MG63 (cell line): ENCODE data around the gene MYLK. TPM values are rescaled to one million over a fixed set of nuclear protein-coding genes. Genes with fewer than 3 reads are reported as not detected.
A peak's percentile ranks its signal among the peaks of the same experiment; 100 is the strongest.
"Not testable (repeated sequence)": the region's sequence is repeated elsewhere in the genome, so short reads cannot be mapped to it uniquely, and the experiment has no call there.

Experiments used
- DNase-seq: peaks from one replicate; pipeline ENCODE4 v3.0.0-alpha.2; 2020
- H3K27me3 ChIP-seq: fragments of 250-450 bp; sonication (Bioruptor Pico); 2 replicates; pipeline ENCODE4 v1.5.1; 2020; ENCODE audit warnings: mild to moderate bottlenecking, moderate library complexity
- H3K36me3 ChIP-seq: fragments of 250-450 bp; sonication (Bioruptor Pico); 2 replicates; pipeline ENCODE4 v1.5.1; 2020; ENCODE audit warnings: mild to moderate bottlenecking, moderate library complexity
- H3K4me3 ChIP-seq: fragments of 250-450 bp; sonication (Bioruptor Pico); 2 replicates; pipeline ENCODE4 v1.5.1; 2020; ENCODE audit warnings: mild to moderate bottlenecking, moderate library complexity
- H3K9me3 ChIP-seq: fragments of 250-450 bp; sonication (Bioruptor Pico); 2 replicates; pipeline ENCODE4 v1.5.1; 2020; ENCODE audit warnings: mild to moderate bottlenecking, moderate library complexity
- total RNA-seq: library from RNA; depleted of rRNA; stranded (reverse); fragments of >200 nt; shearing (Covaris generic); gene quantifications from 2 replicates; pipeline ENCODE4 v1.2.3, GENCODE V29; 2014; ENCODE audit warnings: low replicate concordance

Gene MYLK
- total RNA-seq, 1 experiment from 2014 or later: 12.5 TPM

- H3K9me3 ChIP-seq, H3K27me3 ChIP-seq, H3K4me3 ChIP-seq, DNase-seq, H3K36me3 ChIP-seq: not testable (repeated sequence)
Observed at GRCh38 chr3:123603153-123603552, 281.0 kb downstream of the MYLK start.

GRCh38 chr3:123602325-123602724 is 281.8 kb downstream of the MYLK start:
- peak; percentile 78 for DNase-seq
- Histone ChIP-seq H3K9me3 (no peaks in the 10 kb centered on the region), H3K4me3 (no peak overlapping the region), H3K36me3 (peaks cover 3% of the 10 kb centered on the region; the same call in 1 of the 2 replicates), H3K27me3 (no peaks in the 10 kb centered on the region)

- H3K9me3 ChIP-seq, H3K27me3 ChIP-seq, H3K4me3 ChIP-seq, H3K36me3 ChIP-seq: not testable (repeated sequence)
- DNase-seq: peak; percentile 77
Observed at GRCh38 chr3:123600863-123601262, 283.3 kb downstream of the MYLK start.

GRCh38 chr3:123597561-123597960 is 286.6 kb downstream of the MYLK start:
- H3K9me3 ChIP-seq: no peaks in the 10 kb centered on the region
- no peak for DNase-seq
- H3K27me3 ChIP-seq: no peaks in the 10 kb centered on the region
- no peaks in the 10 kb centered on the region for H3K36me3 ChIP-seq
- H3K4me3 ChIP-seq: no peak overlapping the region

GRCh38 chr3:123595396-123596180 is 288.5 kb downstream of the MYLK start:
- DNase-seq: no peak
- peaks cover 4% of the 10 kb centered on the region; the same call in 1 of the 2 replicates for H3K9me3 ChIP-seq
- H3K27me3 ChIP-seq: no peaks in the 10 kb centered on the region
- H3K4me3 ChIP-seq: no peak overlapping the region
- no peaks in the 10 kb centered on the region for H3K36me3 ChIP-seq

GRCh38 chr3:123593381-123593780 is 290.8 kb downstream of the MYLK start:
- peaks cover 6% of the 10 kb centered on the region; the same call in 1 of the 2 replicates for H3K36me3 ChIP-seq
- H3K4me3 ChIP-seq: no peak overlapping the region
- no peaks in the 10 kb centered on the region for H3K27me3 ChIP-seq
- no peak for DNase-seq
- peaks cover 15% of the 10 kb centered on the region for H3K9me3 ChIP-seq

GRCh38 chr3:123590685-123591450 is 293.3 kb downstream of the MYLK start:
- no peak for DNase-seq
- no peaks in the 10 kb centered on the region for H3K27me3 ChIP-seq
- H3K36me3 ChIP-seq: peaks cover 16% of the 10 kb centered on the region; the same call in 1 of the 2 replicates
- peaks cover 18% of the 10 kb centered on the region for H3K9me3 ChIP-seq
- no peak overlapping the region for H3K4me3 ChIP-seq

- H3K9me3 ChIP-seq: peaks cover 18% of the 10 kb centered on the region
- DNase-seq: no peak
- H3K27me3 ChIP-seq: no peaks in the 10 kb centered on the region
- no peak overlapping the region for H3K4me3 ChIP-seq
- peaks cover 16% of the 10 kb centered on the region for H3K36me3 ChIP-seq
Observed at GRCh38 chr3:123587401-123587800, 296.7 kb downstream of the MYLK start.

GRCh38 chr3:123586968-123587367 is 297.2 kb downstream of the MYLK start:
- H3K4me3 ChIP-seq: peak overlapping the region; percentile 86
- peaks cover 19% of the 10 kb centered on the region for H3K36me3 ChIP-seq
- H3K9me3 ChIP-seq: peaks cover 18% of the 10 kb centered on the region
- H3K27me3 ChIP-seq: no peaks in the 10 kb centered on the region
- DNase-seq: no peak

GRCh38 chr3:123586131-123586530 is 298.0 kb downstream of the MYLK start:
- peak overlapping the region; percentile 86 for H3K4me3 ChIP-seq
- peaks cover 18% of the 10 kb centered on the region for H3K9me3 ChIP-seq
- no peaks in the 10 kb centered on the region for H3K27me3 ChIP-seq
- peaks cover 26% of the 10 kb centered on the region for H3K36me3 ChIP-seq
- DNase-seq: peak; percentile 81

- Histone ChIP-seq H3K4me3 (peak within 1 kb of the TSS; percentile 86), H3K9me3 (peaks cover 11% of the 10 kb centered on the region)
Observed at GRCh38 chr3:123584988-123585937, 298.9 kb downstream of the MYLK start, which contains the start of gene HACD2. TSS of gene HACD2 (minus strand) at chr3:123585053. CDS start at chr3:123585027, 26 bp downstream.

GRCh38 chr3:123584284-123584987 is 299.7 kb downstream of the MYLK start:
- Histone ChIP-seq H3K9me3 (peaks cover 3% of the 10 kb centered on the region; the same call in 1 of the 2 replicates), H3K27me3 (no peaks in the 10 kb centered on the region), H3K36me3 (peaks cover 24% of the 10 kb centered on the region), H3K4me3 (peak overlapping the region; percentile 86)
- DNase-seq: peak; percentile 61

More at GRCh38 chr3:123584988-123585937, 298.9 kb downstream of the MYLK start, which contains the start of gene HACD2:
- Histone ChIP-seq H3K27me3 (no peaks in the 10 kb centered on the region), H3K36me3 (peaks cover 27% of the 10 kb centered on the region)
- DNase-seq: peak; percentile 97

- H3K27me3 ChIP-seq: no peaks in the 10 kb centered on the region
- H3K4me3 ChIP-seq: peak overlapping the region; percentile 86
- H3K36me3 ChIP-seq: peaks cover 25% of the 10 kb centered on the region
Observed at GRCh38 chr3:123583561-123583960, 300.6 kb downstream of the MYLK start.

GRCh38 chr3:123582315-123582714 is 301.8 kb downstream of the MYLK start:
- Histone ChIP-seq H3K27me3 (no peaks in the 10 kb centered on the region), H3K36me3 (peaks cover 16% of the 10 kb centered on the region), H3K4me3 (no peak overlapping the region), H3K9me3 (0 out of 2 replicates have a peak, but pooled peaks cover 3% of the 10 kb centered on the region)
- DNase-seq: no peak

More at GRCh38 chr3:123583561-123583960, 300.6 kb downstream of the MYLK start:
- H3K9me3 ChIP-seq: 0 out of 2 replicates have a peak, but pooled peaks cover 3% of the 10 kb centered on the region
- no peak for DNase-seq

- no peak overlapping the region for H3K4me3 ChIP-seq
- H3K9me3 ChIP-seq: no peaks in the 10 kb centered on the region
- H3K36me3 ChIP-seq: peaks cover 5% of the 10 kb centered on the region; the same call in 1 of the 2 replicates
- H3K27me3 ChIP-seq: no peaks in the 10 kb centered on the region
- no peak for DNase-seq
Observed at GRCh38 chr3:123576122-123576521, 308.0 kb downstream of the MYLK start.

GRCh38 chr3:123571973-123572365 is 312.2 kb downstream of the MYLK start:
- no peak overlapping the region for H3K4me3 ChIP-seq
- peaks cover 2% of the 10 kb centered on the region; the same call in 1 of the 2 replicates for H3K36me3 ChIP-seq
- DNase-seq: no peak
- H3K9me3 ChIP-seq: no peaks in the 10 kb centered on the region
- no peaks in the 10 kb centered on the region for H3K27me3 ChIP-seq
